SU-DHL-6 (cell line): ENCODE data around the gene TRIP4.

Source experiments
- H2AFZ ChIP-seq: fragments of 200-600 bp; sonication (generic); 2 replicates; pipeline ENCODE4 v1.6.1; 2014; ENCODE audit warnings: low read depth, mild to moderate bottlenecking, moderate library complexity, mixed read lengths, antibody characterized with exemption, low read length; ENCODE audit not compliant: severe bottlenecking
- H3F3A ChIP-seq: fragments of 200-600 bp; shearing (Covaris generic); 2 replicates; pipeline ENCODE4 v1.6.0; 2016; ENCODE audit warnings: antibody characterized with exemption, mild to moderate bottlenecking; ENCODE audit not compliant: insufficient read depth
- H3K27ac ChIP-seq: fragments of 200-600 bp; sonication (generic); 2 replicates; pipeline ENCODE4 v1.5.1; 2016; ENCODE audit warnings: low read depth, mild to moderate bottlenecking, low read length, moderate library complexity, mixed read lengths
- H3K27me3 ChIP-seq: fragments of 200-600 bp; sonication (generic), shearing (Covaris generic); 2 replicates; pipeline ENCODE4 v1.6.0; 2014; ENCODE audit warnings: mild to moderate bottlenecking, low read length
- H3K36me3 ChIP-seq: fragments of 200-600 bp; sonication (generic); 2 replicates; pipeline ENCODE4 v1.6.1; 2014; ENCODE audit warnings: mild to moderate bottlenecking, low read length, mixed read lengths
- H3K4me2 ChIP-seq: fragments of 300-600, 200-600 bp; shearing (Covaris generic), sonication (generic); 2 replicates; pipeline ENCODE4 v1.6.0; 2014; ENCODE audit warnings: low read length, low read depth, mild to moderate bottlenecking; ENCODE audit not compliant: poor library complexity, severe bottlenecking
- H3K4me3 ChIP-seq: fragments of 200-600 bp; sonication (generic); 2 replicates; pipeline ENCODE4 v1.5.1; 2014; ENCODE audit warnings: antibody characterized with exemption, low read length, mild to moderate bottlenecking, mixed read lengths; ENCODE audit not compliant: insufficient read depth, poor library complexity, severe bottlenecking
- H3K79me2 ChIP-seq: fragments of 200-600 bp; sonication (generic); 2 replicates; pipeline ENCODE4 v1.6.1; 2014; ENCODE audit warnings: mild to moderate bottlenecking, low read length, moderate library complexity; ENCODE audit not compliant: insufficient read depth
- H3K9ac ChIP-seq: fragments of 200-600 bp; sonication (generic); 2 replicates; pipeline ENCODE4 v1.7.0; 2014; ENCODE audit warnings: mild to moderate bottlenecking, low read length
- H3K9me2 ChIP-seq: fragments of 200-600 bp; sonication (generic); replicated peaks from 2 replicates; pipeline ENCODE4 v1.6.1; 2014; ENCODE audit warnings: low read length; ENCODE audit not compliant: insufficient read depth
- H3K9me3 ChIP-seq: fragments of 200-600 bp; sonication (generic); 2 replicates; pipeline ENCODE4 v1.6.1; 2014; ENCODE audit warnings: low read length, mixed read lengths; ENCODE audit not compliant: insufficient read depth
- H4K20me1 ChIP-seq: fragments of 200-600 bp; sonication (generic); 2 replicates; pipeline ENCODE4 v1.6.1; 2014; ENCODE audit warnings: low read depth, mild to moderate bottlenecking, antibody characterized with exemption, low read length, moderate library complexity, mixed read lengths
- CTCF ChIP-seq: fragments of 200-600 bp; sonication (generic); IDR thresholded peaks from one replicate; pipeline ENCODE4 v1.5.1; 2017; ENCODE audit warnings: antibody characterized with exemption, mild to moderate bottlenecking, low read length, moderate library complexity; ENCODE audit not compliant: insufficient read depth, poor library complexity, severe bottlenecking
- EZH2phosphoT487 ChIP-seq: fragments of 200-600 bp; sonication (generic), shearing (Covaris generic); conservative IDR thresholded peaks from 2 replicates; pipeline ENCODE4 v1.6.1; 2018; ENCODE audit warnings: mild to moderate bottlenecking, antibody characterized with exemption, low read length, moderate library complexity, mixed read lengths

Gene TRIP4

GRCh38 chr15:64354688-64355344, 32.8 kb upstream of the TRIP4 start:
- TF ChIP-seq EZH2phosphoT487 = no peak
- no peak for TF ChIP-seq CTCF
- Histone ChIP-seq H3K9me2 (no peaks in the 10 kb centered on the region), H3K79me2 (peaks cover 45% of the 10 kb centered on the region)

GRCh38 chr15:64355348-64355943, 32.2 kb upstream of the TRIP4 start:
- no peak for TF ChIP-seq EZH2phosphoT487
- TF ChIP-seq CTCF = no peak

More at GRCh38 chr15:64354688-64355344, 32.8 kb upstream of the TRIP4 start:
- H2AFZ ChIP-seq = peak overlapping the region; percentile 13
- H4K20me1 ChIP-seq = no peaks in the 10 kb centered on the region
- peak overlapping the region; percentile 94 for H3K4me2 ChIP-seq
- H3K9ac ChIP-seq = peak overlapping the region; percentile 76
- H3K27me3 ChIP-seq = no peaks in the 10 kb centered on the region
- no peaks in the 10 kb centered on the region for H3K9me3 ChIP-seq
- peaks cover 30% of the 10 kb centered on the region for H3F3A ChIP-seq
- H3K4me3 ChIP-seq = peak overlapping the region; percentile 86
- peak overlapping the region; percentile 65 for H3K27ac ChIP-seq
- no peaks in the 10 kb centered on the region for H3K36me3 ChIP-seq

GRCh38 chr15:64355944-64356709, 31.5 kb upstream of the TRIP4 start, which contains the start of gene CSNK1G1:
Gene CSNK1G1 (minus strand): TSS chr15:64356173. CDS start chr15:64300499, 55,674 bp downstream.
- H3K4me3 ChIP-seq = peak within 1 kb of the TSS; percentile 86
- H3K79me2 ChIP-seq = peaks cover 38% of the 10 kb centered on the region
- no peak for TF ChIP-seq CTCF
- no peak for TF ChIP-seq EZH2phosphoT487
- H3K36me3 ChIP-seq = no peaks in the 10 kb centered on the region
- H3K4me2 ChIP-seq = peak within 1 kb of the TSS; percentile 94
- H2AFZ ChIP-seq = peak within 1 kb of the TSS; percentile 13
- no peaks in the 10 kb centered on the region for H3K27me3 ChIP-seq
- H3F3A ChIP-seq = peaks cover 30% of the 10 kb centered on the region
- H3K9ac ChIP-seq = peak within 1 kb of the TSS; percentile 76
- no peaks in the 10 kb centered on the region for H4K20me1 ChIP-seq
- peak within 1 kb of the TSS; percentile 65 for H3K27ac ChIP-seq
- no peaks in the 10 kb centered on the region for H3K9me3 ChIP-seq
- H3K9me2 ChIP-seq = no peaks in the 10 kb centered on the region

More at GRCh38 chr15:64355348-64355943, 32.2 kb upstream of the TRIP4 start:
- Histone ChIP-seq H3K36me3 (no peaks in the 10 kb centered on the region), H3K9me3 (no peaks in the 10 kb centered on the region), H3F3A (peaks cover 30% of the 10 kb centered on the region), H3K4me3 (peak overlapping the region; percentile 86), H3K79me2 (peaks cover 44% of the 10 kb centered on the region), H4K20me1 (no peaks in the 10 kb centered on the region), H3K27me3 (no peaks in the 10 kb centered on the region), H3K9ac (peak overlapping the region; percentile 76), H3K27ac (peak overlapping the region; percentile 65), H3K9me2 (no peaks in the 10 kb centered on the region), H2AFZ (peak overlapping the region; percentile 13), H3K4me2 (peak overlapping the region; percentile 94)
